GM21515 (cell line): ENCODE data around the gene MTHFD2L.
"Not testable (repeated sequence)": the region's sequence is repeated elsewhere in the genome, so short reads cannot be mapped to it uniquely, and the experiment has no call there.

Experiments used
- ATAC-seq: cut with Tn5 transposase; IDR thresholded peaks from one replicate; pipeline ENCODE4 v1.9.1; 2021; ENCODE audit not compliant: unreplicated experiment

Gene MTHFD2L

GRCh38 chr4:74329307-74329706 lies 171.4 kb downstream of the MTHFD2L start:
- no peak for ATAC-seq

GRCh38 chr4:74330295-74330750 lies 172.4 kb downstream of the MTHFD2L start:
- ATAC-seq: no peak

GRCh38 chr4:74331252-74331651 lies 173.3 kb downstream of the MTHFD2L start:
- no peak for ATAC-seq

- ATAC-seq: no peak
These were observed 174.0 kb downstream of the MTHFD2L start for GRCh38 chr4:74331944-74332343.

GRCh38 chr4:74334636-74335035 lies 176.7 kb downstream of the MTHFD2L start:
- no peak for ATAC-seq

GRCh38 chr4:74335341-74336021 lies 177.6 kb downstream of the MTHFD2L start:
- ATAC-seq: peak; percentile 82

GRCh38 chr4:74338792-74339333 lies 180.9 kb downstream of the MTHFD2L start:
- ATAC-seq: no peak

- no peak for ATAC-seq
These were observed 181.6 kb downstream of the MTHFD2L start for GRCh38 chr4:74339501-74339900.

- ATAC-seq: not testable (repeated sequence)
These were observed 182.5 kb downstream of the MTHFD2L start for GRCh38 chr4:74340421-74340820.

GRCh38 chr4:74344031-74344430 lies 186.1 kb downstream of the MTHFD2L start:
- no peak for ATAC-seq
